Lower leg skin (tissue), 3 donors: ENCODE data around the gene SEC14L1.

Experiments
- CTCF ChIP-seq, 3 donors: fragments of 450-650 bp; IDR thresholded peaks; one replicate each; pipeline ENCODE4 v1.5.1; 2016; ENCODE audit warnings: antibody characterized with exemption in 3 of 3, mild to moderate bottlenecking in 3 of 3, moderate library complexity in 2 of 3
- POLR2A ChIP-seq, 2 donors: fragments of 450-650 bp; IDR thresholded peaks; one replicate each; pipeline ENCODE4 v1.6.1; 2016 to 2017; ENCODE audit warnings: antibody characterized with exemption in 2 of 2, mild to moderate bottlenecking in 1 of 2, moderate library complexity in 1 of 2

- TF ChIP-seq CTCF (IDR thresholded peaks at IDR 0.05) (no peak), POLR2A (IDR thresholded peaks at IDR 0.05) (no peak)
Measured at GRCh38 chr17:77120868-77121267, 19.9 kb upstream of the SEC14L1 start.
